GM15510 (cell line): ENCODE results near the gene TRERF1.

Experiments used
- POLR2A ChIP-seq: IDR thresholded peaks from 3 replicates; pipeline ENCODE4 v1.6.1; 2011; ENCODE audit warnings: borderline replicate concordance; ENCODE audit not compliant: insufficient read length; ENCODE audit errors: extremely low read depth

TRERF1 gene

GRCh38 chr6:42300185-42300584, 151.5 kb downstream of the TRERF1 start:
- no peak for TF ChIP-seq POLR2A

- TF ChIP-seq POLR2A: no peak
These were observed 154.1 kb downstream of the TRERF1 start for GRCh38 chr6:42297661-42298060.

GRCh38 chr6:42296614-42297013, 155.1 kb downstream of the TRERF1 start:
- no peak for TF ChIP-seq POLR2A

- TF ChIP-seq POLR2A: no peak
These were observed 156.0 kb downstream of the TRERF1 start for GRCh38 chr6:42295677-42296076.

- no peak for TF ChIP-seq POLR2A
These were observed 156.5 kb downstream of the TRERF1 start for GRCh38 chr6:42295181-42295580.

GRCh38 chr6:42294759-42295158, 157.0 kb downstream of the TRERF1 start:
- TF ChIP-seq POLR2A: no peak

GRCh38 chr6:42293386-42293977, 158.2 kb downstream of the TRERF1 start:
- TF ChIP-seq POLR2A: no peak

GRCh38 chr6:42292004-42292740, 159.6 kb downstream of the TRERF1 start:
- no peak for TF ChIP-seq POLR2A

- TF ChIP-seq POLR2A: no peak
These were observed 164.0 kb downstream of the TRERF1 start for GRCh38 chr6:42287756-42288155.

GRCh38 chr6:42281570-42281969, 170.2 kb downstream of the TRERF1 start:
- TF ChIP-seq POLR2A: no peak

- TF ChIP-seq POLR2A: no peak
These were observed 170.7 kb downstream of the TRERF1 start for GRCh38 chr6:42280966-42281533.

- no peak for TF ChIP-seq POLR2A
These were observed 171.6 kb downstream of the TRERF1 start for GRCh38 chr6:42279966-42280629.

- no peak for TF ChIP-seq POLR2A
These were observed 172.5 kb downstream of the TRERF1 start for GRCh38 chr6:42279144-42279781.

- no peak for TF ChIP-seq POLR2A
These were observed 173.4 kb downstream of the TRERF1 start for GRCh38 chr6:42278131-42278853.
